HCT116 (cell line): ENCODE results near the gene MYH10.

Experiments used
- CTCF ChIP-seq, 3 experiments: fragments of 200-600 bp in 1 of 3; sonication (generic) in 1 of 3; IDR thresholded peaks in 2 of 3; conservative IDR thresholded peaks in 1 of 3; 2 replicates each; pipeline ENCODE4 v1.5.1; 2012 to 2017; ENCODE audit warnings: low read depth in 2 of 3, low read length in 2 of 3, antibody characterized with exemption in 1 of 3, borderline replicate concordance in 1 of 3, control low read depth in 1 of 3, mild to moderate bottlenecking in 1 of 3, mixed read lengths in 1 of 3, mixed run types in 1 of 3, moderate library complexity in 1 of 3; ENCODE audit not compliant: insufficient read depth in 1 of 3
- EZH2 ChIP-seq: fragments of 200-600 bp; sonication (generic); IDR thresholded peaks from 2 replicates; pipeline ENCODE4 v1.6.1; 2017; ENCODE audit warnings: antibody characterized with exemption, mixed run types
- EZH2phosphoT487 ChIP-seq: fragments of 200-600 bp; IDR thresholded peaks from 2 replicates; pipeline ENCODE4 v1.6.1; 2018; ENCODE audit warnings: antibody characterized with exemption, borderline replicate concordance
- POLR2A ChIP-seq: IDR thresholded peaks from 2 replicates; pipeline ENCODE4 v1.7.0; 2011; ENCODE audit warnings: borderline replicate concordance; ENCODE audit not compliant: insufficient read depth, insufficient read length; ENCODE audit errors: extremely low read depth
- POLR2AphosphoS5 ChIP-seq: IDR thresholded peaks from 2 replicates; pipeline ENCODE4 v1.6.1; 2011; ENCODE audit warnings: mild to moderate bottlenecking, low read depth, low read length, moderate library complexity
- REST ChIP-seq: IDR thresholded peaks from 2 replicates; pipeline ENCODE4 v1.6.1; 2012; ENCODE audit warnings: low read depth
- SIN3A ChIP-seq: IDR thresholded peaks from 2 replicates; pipeline ENCODE4 v1.6.1; 2012; ENCODE audit warnings: low read depth
- SRF ChIP-seq: IDR thresholded peaks from 2 replicates; pipeline ENCODE4 v1.6.1; 2012; ENCODE audit warnings: low read depth
- TCF7L2 ChIP-seq: IDR thresholded peaks from 2 replicates; pipeline ENCODE4 v1.7.0; 2011; ENCODE audit warnings: borderline replicate concordance, inconsistent platforms; ENCODE audit not compliant: insufficient read depth, insufficient read length; ENCODE audit errors: extremely low read depth
- YY1 ChIP-seq: IDR thresholded peaks from 2 replicates; pipeline ENCODE4 v1.6.1; 2011; ENCODE audit warnings: low read length, low read depth, moderate library complexity, mild to moderate bottlenecking; ENCODE audit not compliant: insufficient replicate concordance; ENCODE audit errors: extremely low read depth
- TF ChIP-seq, protein P1 (sequence below): IDR thresholded peaks from 2 replicates; pipeline ENCODE4 v1.6.1; 2011; ENCODE audit warnings: mild to moderate bottlenecking, low read length, moderate library complexity; ENCODE audit not compliant: insufficient replicate concordance; ENCODE audit errors: extremely low read depth

DNA sequence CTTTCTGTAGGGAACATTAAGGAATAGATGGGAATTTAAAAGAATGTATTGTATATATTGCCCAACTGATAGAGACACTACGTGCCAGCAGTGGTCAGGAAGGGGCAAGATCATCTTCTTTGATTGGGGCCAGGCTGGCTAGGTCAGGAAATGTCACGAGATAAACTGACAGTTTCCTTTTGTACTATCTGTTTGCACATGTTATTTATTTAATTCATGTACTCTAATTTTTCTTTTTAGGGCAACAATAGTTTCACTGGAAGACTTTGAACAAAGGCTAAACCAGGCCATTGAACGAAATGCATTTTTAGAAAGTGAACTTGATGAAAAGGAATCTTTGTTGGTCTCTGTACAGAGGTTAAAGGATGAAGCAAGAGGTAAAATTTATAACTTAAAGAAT is 182.2 kb downstream of the MYH10 start:
- TF ChIP-seq REST: no peak
- TF ChIP-seq POLR2A: no peak
- no peak for TF ChIP-seq CTCF (IDR thresholded peaks at IDR 0.05 in 2 of 3, conservative IDR thresholded peaks at IDR 0.05 in 1 of 3; ENCODE audit: borderline replicate concordance in 1 of 3, insufficient read depth in 1 of 3, low read depth in 2 of 3, low read length in 2 of 3)
- TF ChIP-seq POLR2AphosphoS5: no peak
- TF ChIP-seq TCF7L2: no peak
- TF ChIP-seq EZH2: no peak
- no peak for TF ChIP-seq SIN3A
- TF ChIP-seq YY1: no peak
- TF ChIP-seq, protein P1, sequence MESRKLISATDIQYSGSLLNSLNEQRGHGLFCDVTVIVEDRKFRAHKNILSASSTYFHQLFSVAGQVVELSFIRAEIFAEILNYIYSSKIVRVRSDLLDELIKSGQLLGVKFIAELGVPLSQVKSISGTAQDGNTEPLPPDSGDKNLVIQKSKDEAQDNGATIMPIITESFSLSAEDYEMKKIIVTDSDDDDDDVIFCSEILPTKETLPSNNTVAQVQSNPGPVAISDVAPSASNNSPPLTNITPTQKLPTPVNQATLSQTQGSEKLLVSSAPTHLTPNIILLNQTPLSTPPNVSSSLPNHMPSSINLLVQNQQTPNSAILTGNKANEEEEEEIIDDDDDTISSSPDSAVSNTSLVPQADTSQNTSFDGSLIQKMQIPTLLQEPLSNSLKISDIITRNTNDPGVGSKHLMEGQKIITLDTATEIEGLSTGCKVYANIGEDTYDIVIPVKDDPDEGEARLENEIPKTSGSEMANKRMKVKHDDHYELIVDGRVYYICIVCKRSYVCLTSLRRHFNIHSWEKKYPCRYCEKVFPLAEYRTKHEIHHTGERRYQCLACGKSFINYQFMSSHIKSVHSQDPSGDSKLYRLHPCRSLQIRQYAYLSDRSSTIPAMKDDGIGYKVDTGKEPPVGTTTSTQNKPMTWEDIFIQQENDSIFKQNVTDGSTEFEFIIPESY: no peak
- no peak for TF ChIP-seq SRF
- TF ChIP-seq EZH2phosphoT487: no peak
